ENCODE results near the gene PRPF31.

GRCh38 chr19:54156490-54156889 is 40.9 kb downstream of the PRPF31 start:
- TF ChIP-seq CTCF (IDR thresholded peaks at IDR 0.05; ENCODE audit: low read depth, low read length) = no peak
- no peak for TF ChIP-seq POLR2A (IDR thresholded peaks at IDR 0.05; ENCODE audit: extremely low read depth, insufficient read length)
- no peak for TF ChIP-seq MAX (IDR thresholded peaks at IDR 0.05; ENCODE audit: low read depth, low read length)
- no peak for TF ChIP-seq MYC (IDR thresholded peaks at IDR 0.05; ENCODE audit: low read depth, low read length)

Data from NB4 (cell line).